Activated naive CD4-positive, alpha-beta T cell treated with anti-CD3 and anti-CD28 coated beads for 36 hours (primary cell): Measurements from ENCODE around the gene GH1. TPM values are rescaled to one million over a fixed set of nuclear protein-coding genes. Genes with fewer than 3 reads are reported as not detected.

Experiments
- CTCF ChIA-PET: fragments of 350-600 bp; sonication (Branson Sonifier 250); formaldehyde crosslinking; loops from one replicate; lab custom pipeline; 2021; ENCODE audit warnings: antibody characterized with exemption; lab: Charles Lee
- DNase-seq: peaks from one replicate; pipeline ENCODE4 v3.0.0-alpha.2; 2020
- H3K27ac Mint-ChIP-seq: one replicate; pipeline ENCODE4 v1.8.0; 2021; ENCODE audit warnings: mild to moderate bottlenecking, mixed read lengths
- H3K27me3 Mint-ChIP-seq: one replicate; pipeline ENCODE4 v1.8.0; 2021; ENCODE audit warnings: low read depth, mixed read lengths
- H3K36me3 Mint-ChIP-seq: one replicate; pipeline ENCODE4 v1.8.0; 2021; ENCODE audit warnings: low read depth, mixed read lengths
- H3K4me1 Mint-ChIP-seq: one replicate; pipeline ENCODE4 v1.8.0; 2021; ENCODE audit warnings: low read depth, mixed read lengths
- H3K4me3 Mint-ChIP-seq: one replicate; pipeline ENCODE4 v1.8.0; 2021; ENCODE audit warnings: mild to moderate bottlenecking, moderate library complexity, mixed read lengths
- H3K9me3 Mint-ChIP-seq: one replicate; pipeline ENCODE4 v1.8.0; 2021; ENCODE audit warnings: mixed read lengths
- intact Hi-C: fragments of 100-400 bp; cut with micrococcal nuclease; formaldehyde crosslinking; loops from one replicate; pipeline ENCODE4 v1.15.1; 2023
- total RNA-seq, 2 experiments: library from RNA; stranded (reverse); gene quantifications; one replicate each; pipeline ENCODE4 v1.2.3, GENCODE V29; 2021

Gene GH1
- total RNA-seq, 2 experiments from 2014 or later: not detected

DNA sequence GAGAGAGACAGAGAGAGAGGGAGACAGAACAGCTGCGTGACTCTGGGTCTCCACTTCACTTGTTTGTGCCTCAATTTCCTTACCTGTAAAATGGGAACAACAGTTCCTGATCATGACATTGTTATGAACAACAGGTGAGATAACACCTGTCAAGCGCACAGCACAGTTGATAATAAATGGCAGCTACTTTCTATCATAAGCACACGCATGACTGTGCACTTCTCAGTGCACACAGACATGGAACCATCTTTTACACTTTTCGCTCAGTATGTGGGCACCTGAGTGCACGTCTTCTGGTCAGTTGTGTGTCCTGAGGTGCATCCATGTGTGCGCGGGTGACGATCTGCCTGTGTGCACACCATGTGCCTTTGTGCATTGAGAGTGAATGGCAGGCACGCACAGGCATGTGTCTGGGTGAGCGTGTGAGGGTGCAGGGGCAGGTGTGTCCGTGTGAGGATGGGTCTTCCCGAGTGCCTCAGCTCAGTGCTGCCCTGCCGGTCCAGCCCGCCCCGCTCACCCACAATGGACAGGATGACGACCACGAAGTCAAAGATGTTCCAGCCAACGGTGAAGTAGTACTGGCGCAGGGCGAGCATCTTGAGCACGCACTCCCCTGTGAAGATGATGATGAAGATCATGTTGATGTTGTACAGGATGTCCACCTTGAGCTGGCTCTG is 23.8 kb upstream of the GH1 start:
- H3K27ac Mint-ChIP-seq: no peak overlapping the region
- DNase-seq: no peak
- CTCF ChIA-PET: no interaction called here

DNA sequence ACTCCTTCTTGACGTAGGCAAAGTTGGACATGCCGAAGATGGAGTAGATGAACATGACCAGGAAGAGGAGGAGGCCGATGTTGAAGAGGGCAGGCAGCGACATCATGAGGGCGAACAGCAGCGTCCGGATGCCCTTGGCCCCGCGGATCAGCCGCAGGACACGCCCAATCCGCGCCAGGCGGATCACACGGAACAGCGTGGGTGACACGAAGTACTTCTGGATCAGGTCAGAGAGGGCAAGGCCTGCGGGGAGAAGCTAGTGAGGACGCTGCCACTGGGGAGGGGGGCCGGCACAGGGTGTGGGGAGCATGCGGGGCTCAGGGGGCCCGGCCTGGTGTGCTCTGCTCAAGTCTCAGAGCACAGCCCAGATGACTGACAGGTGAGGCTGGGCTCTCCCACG is 23.1 kb upstream of the GH1 start:
- intact Hi-C loops: no loop called here
- H3K27ac Mint-ChIP-seq: no peak overlapping the region
- H3K27me3 Mint-ChIP-seq: no peaks in the 10 kb centered on the region
- no peak overlapping the region for H3K4me3 Mint-ChIP-seq
- no peaks in the 10 kb centered on the region for H3K9me3 Mint-ChIP-seq
- H3K36me3 Mint-ChIP-seq: no peaks in the 10 kb centered on the region
- CTCF ChIA-PET: no interaction called here
- no peak for DNase-seq
- peaks cover 7% of the 10 kb centered on the region for H3K4me1 Mint-ChIP-seq

More for the DNA sequence above, 23.8 kb upstream of the GH1 start:
- Mint-ChIP-seq H3K9me3 (no peaks in the 10 kb centered on the region), H3K4me1 (peaks cover 8% of the 10 kb centered on the region), H3K36me3 (no peaks in the 10 kb centered on the region), H3K27me3 (no peaks in the 10 kb centered on the region), H3K4me3 (no peak overlapping the region)
- intact Hi-C loops: no loop called here

DNA sequence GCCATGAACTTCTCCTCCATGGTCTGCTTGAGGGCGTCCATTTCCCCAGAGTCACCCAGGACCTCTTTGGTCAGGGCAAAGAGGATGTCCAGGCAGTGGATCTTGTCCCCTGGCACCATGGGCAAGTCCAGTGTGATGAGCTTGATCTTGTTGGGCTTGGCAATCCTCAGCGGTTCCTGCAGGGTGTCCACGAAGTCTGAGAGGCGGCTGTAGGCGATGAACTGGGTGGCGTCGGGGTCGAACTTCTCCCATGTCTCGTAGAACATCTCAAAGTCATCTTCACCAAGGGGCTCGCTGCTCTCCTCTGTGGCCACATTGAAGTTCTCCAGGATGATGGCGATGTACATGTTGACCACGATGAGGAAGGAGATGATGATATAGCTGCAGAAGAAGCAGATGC is 22.5 kb upstream of the GH1 start:
- intact Hi-C loops: no loop called here
- DNase-seq: no peak
- H3K9me3 Mint-ChIP-seq: no peaks in the 10 kb centered on the region
- CTCF ChIA-PET: no interaction called here
- no peak overlapping the region for H3K4me3 Mint-ChIP-seq
- peaks cover 2% of the 10 kb centered on the region for H3K4me1 Mint-ChIP-seq
- no peak overlapping the region for H3K27ac Mint-ChIP-seq
- H3K27me3 Mint-ChIP-seq: no peaks in the 10 kb centered on the region
- H3K36me3 Mint-ChIP-seq: no peaks in the 10 kb centered on the region

DNA sequence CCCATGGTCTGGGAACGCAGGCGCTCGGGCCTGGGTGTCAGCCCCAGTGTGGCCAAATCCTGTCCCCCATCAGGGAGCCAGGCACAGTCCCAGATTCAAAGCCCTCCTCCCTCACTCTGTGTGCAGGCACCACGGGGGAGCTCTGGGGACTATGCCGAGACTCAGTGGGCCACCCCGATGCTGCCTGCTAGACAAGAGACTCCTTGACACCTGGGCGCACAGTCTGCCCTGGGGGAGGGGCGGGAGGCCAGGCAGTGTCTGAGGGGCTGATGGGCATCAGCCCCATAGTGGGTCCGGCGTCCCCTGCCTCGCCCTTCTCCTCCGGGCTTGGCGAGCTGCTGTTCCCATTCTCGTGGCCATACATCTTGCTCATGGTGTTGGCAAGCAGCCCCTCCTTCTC is 21.9 kb upstream of the GH1 start:
- Mint-ChIP-seq H3K4me3 (no peak overlapping the region), H3K27ac (no peak overlapping the region), H3K9me3 (no peaks in the 10 kb centered on the region), H3K36me3 (no peaks in the 10 kb centered on the region), H3K4me1 (no peaks in the 10 kb centered on the region), H3K27me3 (no peaks in the 10 kb centered on the region)
- DNase-seq: no peak
- CTCF ChIA-PET: interaction anchor here (1.5 to 1.7 kb wide), 2 partner anchors 12 to 21 kb away, joined by 3 read pairs; no protein-coding TSS in a partner anchor
- intact Hi-C loops: no loop called here

DNA sequence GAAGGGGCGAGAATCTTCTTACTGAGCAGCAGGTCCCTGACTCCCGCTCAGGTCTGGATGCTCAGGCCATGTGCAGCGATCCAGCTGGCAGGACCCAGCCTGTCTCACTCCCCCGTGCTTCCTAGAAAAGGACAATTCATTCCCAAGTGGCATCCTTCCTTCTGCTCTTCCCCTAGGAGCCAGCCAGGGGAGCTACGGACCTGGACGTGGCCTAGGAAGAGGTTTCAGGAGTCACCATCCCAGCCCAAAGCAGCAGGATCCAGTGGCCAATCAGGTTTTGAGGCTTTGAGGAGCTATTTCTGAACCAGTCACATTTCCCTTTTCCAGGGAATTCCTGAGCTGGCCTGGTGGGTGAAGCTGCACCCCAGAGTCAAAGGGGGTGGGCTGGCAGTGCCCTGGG is 21.2 kb upstream of the GH1 start:
- no peak overlapping the region for H3K4me3 Mint-ChIP-seq
- no peak for DNase-seq
- intact Hi-C loops: no loop called here
- no peak overlapping the region for H3K27ac Mint-ChIP-seq
- H3K36me3 Mint-ChIP-seq: no peaks in the 10 kb centered on the region
- no peaks in the 10 kb centered on the region for H3K27me3 Mint-ChIP-seq
- CTCF ChIA-PET: interaction anchor here (1.5 to 1.7 kb wide), 2 partner anchors 11 to 21 kb away, joined by 3 read pairs; no protein-coding TSS in a partner anchor
- no peaks in the 10 kb centered on the region for H3K9me3 Mint-ChIP-seq
- H3K4me1 Mint-ChIP-seq: no peaks in the 10 kb centered on the region

DNA sequence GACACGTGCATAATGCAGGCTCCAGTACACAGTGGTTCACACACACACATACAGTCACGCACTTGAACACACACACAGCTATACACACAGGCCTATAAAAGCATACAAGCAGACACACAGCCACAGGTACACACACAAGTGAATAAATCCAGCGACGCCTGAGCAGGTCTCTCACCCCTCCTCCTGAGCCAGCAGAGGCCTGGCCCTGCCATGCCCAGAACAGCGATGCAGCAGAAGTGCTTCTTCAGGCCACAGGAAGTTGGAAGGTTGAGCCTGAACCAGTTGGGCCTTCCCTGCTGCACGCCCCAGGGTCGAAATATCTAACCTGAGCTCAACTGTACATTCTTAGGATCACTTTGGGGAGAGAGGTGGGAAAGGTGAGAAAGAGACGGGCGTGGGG is 20.8 kb upstream of the GH1 start:
- no peaks in the 10 kb centered on the region for H3K36me3 Mint-ChIP-seq
- no peaks in the 10 kb centered on the region for H3K27me3 Mint-ChIP-seq

DNA sequence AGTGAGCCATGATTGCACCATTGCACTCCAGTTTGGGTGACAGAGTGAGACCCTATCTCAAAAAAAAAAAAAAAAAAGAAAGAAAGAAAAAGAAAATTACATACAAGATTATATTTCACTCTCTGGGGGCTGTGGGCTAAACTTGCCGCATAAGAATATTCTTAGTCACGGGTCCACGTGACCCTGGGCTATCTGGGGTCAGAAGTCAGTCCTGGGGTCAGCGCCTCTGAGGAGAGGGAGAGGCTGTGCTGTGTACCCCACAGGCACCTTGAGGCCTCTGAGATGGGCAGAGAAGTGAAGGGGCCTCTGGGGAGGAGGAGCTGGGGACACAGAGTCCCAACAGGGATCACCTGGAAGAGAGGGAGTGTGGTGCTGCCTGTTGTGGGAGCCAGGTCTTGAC is 19.3 kb upstream of the GH1 start:
- no peak overlapping the region for H3K27ac Mint-ChIP-seq
- H3K4me1 Mint-ChIP-seq: peaks cover 2% of the 10 kb centered on the region
- H3K27me3 Mint-ChIP-seq: no peaks in the 10 kb centered on the region
- no peak overlapping the region for H3K4me3 Mint-ChIP-seq
- intact Hi-C loops: no loop called here
- no peaks in the 10 kb centered on the region for H3K9me3 Mint-ChIP-seq
- CTCF ChIA-PET: interaction anchor here (0.6 to 5.1 kb wide), 2 partner anchors 9 to 15 kb away, joined by 3 to 23 read pairs; no protein-coding TSS in a partner anchor
- DNase-seq: no peak
- no peaks in the 10 kb centered on the region for H3K36me3 Mint-ChIP-seq

More for the DNA sequence above, 20.8 kb upstream of the GH1 start:
- intact Hi-C loops: no loop called here
- H3K9me3 Mint-ChIP-seq: no peaks in the 10 kb centered on the region
- DNase-seq: no peak
- CTCF ChIA-PET: interaction anchor here (0.6 to 1.7 kb wide), 3 partner anchors 11 to 483 kb away, joined by 3 to 5 read pairs (median 3); no protein-coding TSS in a partner anchor
- no peaks in the 10 kb centered on the region for H3K4me1 Mint-ChIP-seq
- H3K27ac Mint-ChIP-seq: no peak overlapping the region
- no peak overlapping the region for H3K4me3 Mint-ChIP-seq

DNA sequence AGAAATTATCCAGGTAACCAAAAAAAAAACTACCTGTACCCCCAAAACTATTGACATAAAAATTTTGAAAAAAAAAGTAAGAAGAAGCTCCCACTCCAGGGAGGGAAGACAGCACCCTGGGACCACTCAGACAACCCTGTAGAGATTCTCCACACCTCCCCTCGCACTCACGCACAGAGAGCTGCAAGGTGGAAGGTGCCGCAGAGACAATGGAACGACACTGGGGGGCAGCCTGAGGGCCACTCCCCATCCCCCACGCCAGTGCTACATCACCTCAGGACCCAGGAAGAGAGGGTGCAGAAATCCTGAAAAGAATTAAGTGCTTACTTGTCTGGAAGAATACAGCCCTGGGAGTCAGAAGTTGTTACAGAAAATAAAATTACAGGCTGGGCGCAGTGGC is 18.7 kb upstream of the GH1 start:
- H3K27me3 Mint-ChIP-seq: no peaks in the 10 kb centered on the region
- H3K36me3 Mint-ChIP-seq: no peaks in the 10 kb centered on the region
- no peak overlapping the region for H3K4me3 Mint-ChIP-seq
- CTCF ChIA-PET: interaction anchor here (1.5 to 5.1 kb wide), 2 partner anchors 9 to 25 kb away, joined by 3 to 23 read pairs; no protein-coding TSS in a partner anchor
- H3K27ac Mint-ChIP-seq: no peak overlapping the region
- intact Hi-C loops: no loop called here
- no peaks in the 10 kb centered on the region for H3K9me3 Mint-ChIP-seq
- H3K4me1 Mint-ChIP-seq: peaks cover 6% of the 10 kb centered on the region
- no peak for DNase-seq

DNA sequence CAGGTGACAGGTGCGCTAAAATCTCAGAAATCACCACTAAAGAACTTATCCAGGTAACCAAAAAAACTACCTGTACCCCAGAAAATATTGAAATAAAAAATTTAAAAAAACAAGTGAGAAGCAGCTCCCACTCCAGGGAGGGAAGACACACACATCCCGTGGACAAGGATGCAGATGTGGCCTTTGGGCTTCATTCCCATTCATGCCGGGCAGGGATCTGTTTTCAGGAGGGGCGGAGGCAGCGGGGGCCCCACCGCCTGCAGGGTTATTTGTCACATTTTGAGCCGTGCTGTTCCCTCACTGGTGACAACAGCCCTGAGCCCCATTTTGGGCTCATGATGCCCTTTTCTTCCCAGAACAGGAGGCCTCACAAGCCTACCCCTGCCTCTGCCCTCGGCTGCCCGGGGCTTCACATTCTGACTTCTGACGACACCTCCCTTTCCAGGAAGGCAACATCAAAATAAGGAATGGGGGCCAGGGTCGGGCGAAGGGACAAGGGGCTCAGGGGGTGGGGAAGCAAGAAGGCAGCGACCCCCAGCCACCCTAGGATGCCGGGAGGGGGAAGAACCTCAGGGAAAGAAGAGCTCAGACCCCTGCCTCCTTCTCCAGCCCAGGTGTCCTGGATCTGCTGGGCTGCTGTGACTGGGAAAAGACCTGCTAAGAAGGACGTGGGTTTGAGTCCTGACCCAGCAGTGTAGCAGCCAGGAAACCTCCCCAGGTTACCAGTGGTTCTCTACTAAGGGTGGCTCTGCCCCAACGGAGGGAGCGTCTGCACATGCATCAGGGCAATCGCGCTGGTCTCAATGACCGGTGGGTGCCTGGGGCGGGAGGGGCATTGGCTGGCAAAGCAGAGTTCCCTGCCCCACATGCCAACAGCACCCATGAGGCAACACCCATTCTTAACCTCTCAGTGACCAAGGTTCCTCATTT is 15.8 kb upstream of the GH1 start:
- DNase-seq: no peak
- intact Hi-C loops: loop anchor here (5.0 kb wide), 1 partner anchor 93 kb away; no protein-coding TSS in a partner anchor
- H3K27me3 Mint-ChIP-seq: no peaks in the 10 kb centered on the region
- peaks cover 6% of the 10 kb centered on the region for H3K36me3 Mint-ChIP-seq
- H3K4me1 Mint-ChIP-seq: peaks cover 17% of the 10 kb centered on the region
- CTCF ChIA-PET: interaction anchor here (1.0 to 5.1 kb wide), 4 partner anchors 12 to 91 kb away, joined by 3 to 23 read pairs (median 11); partner anchors contain the start of gene CSHL1
- no peak overlapping the region for H3K4me3 Mint-ChIP-seq
- H3K9me3 Mint-ChIP-seq: no peaks in the 10 kb centered on the region
- H3K27ac Mint-ChIP-seq: no peak overlapping the region

DNA sequence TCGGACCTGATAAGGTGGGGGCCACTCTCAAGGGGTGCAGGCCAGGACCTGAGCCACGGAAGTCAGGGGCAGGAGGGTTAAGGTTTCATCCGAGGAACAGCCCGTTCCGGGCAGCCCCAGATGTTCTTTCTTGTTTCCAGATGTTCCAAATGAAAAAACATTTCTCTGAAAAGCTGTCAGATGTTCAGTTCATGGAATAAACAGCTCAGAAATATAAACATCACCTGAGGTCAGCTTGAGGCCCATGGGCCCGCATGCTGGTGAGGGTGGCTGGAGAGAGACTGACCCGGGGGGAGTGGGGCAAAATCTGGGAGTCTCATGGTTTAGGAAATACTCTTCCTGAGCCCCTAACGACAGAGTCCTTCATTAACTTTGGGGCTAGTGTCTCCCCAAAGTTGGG is 15.0 kb upstream of the GH1 start:
- CTCF ChIA-PET: interaction anchor here (2.0 to 5.1 kb wide), 4 partner anchors 13 to 92 kb away, joined by 7 to 23 read pairs (median 11); partner anchors contain the start of gene CSHL1
- H3K27ac Mint-ChIP-seq: no peak overlapping the region
- no peaks in the 10 kb centered on the region for H3K27me3 Mint-ChIP-seq
- H3K4me1 Mint-ChIP-seq: peaks cover 17% of the 10 kb centered on the region
- DNase-seq: no peak
- peaks cover 7% of the 10 kb centered on the region for H3K36me3 Mint-ChIP-seq
- intact Hi-C loops: loop anchor here (2.0 to 5.0 kb wide), 2 partner anchors 51 to 94 kb away; no protein-coding TSS in a partner anchor
- no peaks in the 10 kb centered on the region for H3K9me3 Mint-ChIP-seq
- no peak overlapping the region for H3K4me3 Mint-ChIP-seq

DNA sequence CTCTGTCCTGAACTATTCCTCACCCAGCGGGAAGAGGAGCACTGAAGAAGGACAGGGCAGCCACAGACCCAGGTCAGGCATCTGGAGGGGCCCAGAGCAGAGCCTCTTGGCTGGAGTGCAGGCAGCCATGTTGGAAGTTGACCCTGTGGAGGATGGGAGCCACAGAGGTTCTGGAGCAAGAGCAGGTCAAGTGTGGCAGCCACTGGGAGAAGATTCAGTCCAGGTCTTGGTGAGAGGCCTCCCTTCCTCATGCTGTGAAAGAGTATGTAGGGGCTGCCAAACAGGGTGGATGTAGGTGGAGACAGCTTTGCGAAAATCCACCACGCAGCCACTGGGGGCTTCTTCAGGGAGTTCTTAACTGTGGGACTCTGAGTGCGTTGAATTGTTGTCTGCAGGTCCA is 14.1 kb upstream of the GH1 start:
- H3K9me3 Mint-ChIP-seq: no peaks in the 10 kb centered on the region
- CTCF ChIA-PET: interaction anchor here (0.6 to 5.5 kb wide), 9 partner anchors 14 to 359 kb away, joined by 3 to 50 read pairs (median 4); partner anchors contain the start of gene GH1
- no peaks in the 10 kb centered on the region for H3K27me3 Mint-ChIP-seq
- intact Hi-C loops: loop anchor here (1.0 to 5.0 kb wide), 3 partner anchors 14 to 95 kb away; no protein-coding TSS in a partner anchor
- H3K4me3 Mint-ChIP-seq: peak overlapping the region; percentile 93
- H3K27ac Mint-ChIP-seq: peak overlapping the region; percentile 76
- peaks cover 7% of the 10 kb centered on the region for H3K36me3 Mint-ChIP-seq
- H3K4me1 Mint-ChIP-seq: peaks cover 17% of the 10 kb centered on the region
- no peak for DNase-seq
